HepG2 (cell line): ENCODE data around the gene YIF1B. TPM values are rescaled to one million over a fixed set of nuclear protein-coding genes. Genes with fewer than 3 reads are reported as not detected.

Experiments
- ATAC-seq: fragments of 200-7000 bp; cut with Tn5 transposase; 3 replicates; pipeline ENCODE4 v1.9.1; 2020; ENCODE audit warnings: mild to moderate bottlenecking, moderate library complexity
- BruUV-seq: library from RNA; stranded (reverse); fragments of 400-500 nt; replicated peaks from 2 replicates; lab custom pipeline; 2021; lab: Mats Ljungman, UMichigan
- CTCF ChIA-PET: fragments of 300-600 bp; formaldehyde crosslinking; extraction: SDS; loops from one replicate; lab custom pipeline; 2021; ENCODE audit warnings: low total read pairs, inconsistent platforms, low intra/inter-chr PET ratio; lab: Yijun Ruan, JAX
- POLR2A ChIA-PET: fragments of 350-600 bp; sonication (Branson Sonifier 250); formaldehyde crosslinking; loops from one replicate; lab custom pipeline; 2020; ENCODE audit warnings: antibody characterized with exemption, inconsistent platforms; lab: Yijun Ruan, JAX
- DNase-seq: peaks from one replicate; pipeline ENCODE4 v3.0.0-alpha.2; 2015; ENCODE audit warnings: low spot score
- FAIRE-seq: peaks from 3 replicates; lab custom pipeline; 2011; peaks lifted over from hg19 to GRCh38; lab: Jason Lieb, UNC
- H2AFZ ChIP-seq: one replicate; pipeline ENCODE4 v1.6.1; 2011; ENCODE audit warnings: low read length, inconsistent platforms
- H3K27ac ChIP-seq: fragments of 300-600 bp; 3 replicates; pipeline ENCODE4 v1.8.0; 2011; ENCODE audit warnings: mixed run types, mild to moderate bottlenecking, mixed read lengths, low read length, inconsistent platforms; ENCODE audit not compliant: insufficient read depth; ENCODE audit errors: extremely low read length
- H3K27me3 ChIP-seq, 2 experiments: fragments of 200-600 bp in 1 of 2; 2 replicates in 1 of 2; 3 replicates in 1 of 2; pipeline versions ENCODE4 v1.6.0 to v1.8.0; 2011; ENCODE audit warnings: low read length in 2 of 2, mild to moderate bottlenecking in 2 of 2, moderate library complexity in 2 of 2, inconsistent platforms in 1 of 2; ENCODE audit not compliant: insufficient read depth in 2 of 2, control insufficient read depth in 1 of 2
- H3K36me3 ChIP-seq, 2 experiments: fragments of 200-600 bp in 1 of 2; replicated peaks in 1 of 2; 2 replicates in 1 of 2; 3 replicates in 1 of 2; pipeline versions ENCODE4 v1.5.1 to v1.8.0; 2011; ENCODE audit warnings: low read length in 2 of 2, inconsistent platforms in 1 of 2; ENCODE audit not compliant: insufficient read depth in 2 of 2, control insufficient read depth in 1 of 2
- H3K4me1 ChIP-seq: 2 replicates; pipeline ENCODE4 v1.5.1; 2012; ENCODE audit warnings: low read length, inconsistent platforms; ENCODE audit not compliant: insufficient read depth
- H3K4me2 ChIP-seq: 2 replicates; pipeline ENCODE4 v1.6.0; 2011; ENCODE audit warnings: low read depth, low read length, inconsistent platforms
- H3K4me3 ChIP-seq, 3 experiments: fragments of 200-600 bp in 1 of 3; sonication (generic), shearing (Covaris generic) in 1 of 3; replicated peaks in 1 of 3; 2 replicates each; pipeline ENCODE4 v1.5.1; 2011 to 2016; ENCODE audit warnings: low read length in 3 of 3, inconsistent platforms in 2 of 3, low read depth in 2 of 3, mild to moderate bottlenecking in 2 of 3, control low read depth in 1 of 3, mixed read lengths in 1 of 3; ENCODE audit not compliant: insufficient read depth in 1 of 3
- H3K79me2 ChIP-seq: one replicate; pipeline ENCODE4 v1.6.1; 2011; ENCODE audit warnings: low read length, inconsistent platforms; ENCODE audit not compliant: insufficient read depth
- H3K9ac ChIP-seq: 2 replicates; pipeline ENCODE4 v1.6.0; 2011; ENCODE audit warnings: mild to moderate bottlenecking, low read depth, low read length, inconsistent platforms; ENCODE audit not compliant: insufficient read depth
- H3K9me3 ChIP-seq: 2 replicates; pipeline ENCODE4 v1.5.1; 2012; ENCODE audit warnings: mild to moderate bottlenecking, low read length
- H4K20me1 ChIP-seq: 2 replicates; pipeline ENCODE4 v1.6.0; 2011; ENCODE audit warnings: inconsistent platforms, mild to moderate bottlenecking, low read length, moderate library complexity; ENCODE audit not compliant: insufficient read depth
- CBX5 ChIP-seq: sonication (generic); formaldehyde crosslinking; IDR thresholded peaks from 2 replicates; pipeline ENCODE4 v1.4.0; 2020; ENCODE audit warnings: missing genetic modification reagents, borderline replicate concordance
- CTCF ChIP-seq: sonication (generic); formaldehyde crosslinking; IDR thresholded peaks from 2 replicates; pipeline ENCODE4 v1.5.0; 2020; ENCODE audit warnings: mild to moderate bottlenecking, missing genetic modification reagents, moderate library complexity
- GATA4 ChIP-seq: sonication (generic); IDR thresholded peaks from 2 replicates; pipeline ENCODE4 v1.6.1; 2016; ENCODE audit warnings: antibody characterized with exemption, low read depth, borderline replicate concordance
- GRHL1 ChIP-seq: sonication (generic); formaldehyde crosslinking; conservative IDR thresholded peaks from 2 replicates; pipeline ENCODE4 v1.8.0; 2022; ENCODE audit warnings: missing genetic modification reagents
- HNRNPH1 ChIP-seq: fragments of 200-400 bp; formaldehyde crosslinking; optimal IDR thresholded peaks from 2 replicates; pipeline ENCODE3; 2017; ENCODE audit warnings: mild to moderate bottlenecking, low read depth, low read length
- NFATC3 ChIP-seq: sonication (generic); formaldehyde crosslinking; IDR thresholded peaks from 2 replicates; pipeline ENCODE4 v1.5.1; 2020; ENCODE audit warnings: mild to moderate bottlenecking, missing genetic modification reagents
- NFE2L2 ChIP-seq: fragments of 150-350 bp; IDR thresholded peaks from 2 replicates; pipeline ENCODE4 v1.6.1; 2014; ENCODE audit warnings: low read length
- SMAD9 ChIP-seq: sonication (generic); formaldehyde crosslinking; IDR thresholded peaks from 2 replicates; pipeline ENCODE4 v1.5.1; 2020; ENCODE audit warnings: mild to moderate bottlenecking, missing genetic modification reagents
- SRY ChIP-seq: sonication (generic); formaldehyde crosslinking; IDR thresholded peaks from 2 replicates; pipeline ENCODE4 v1.8.0; 2022; ENCODE audit warnings: mild to moderate bottlenecking, missing genetic modification reagents
- ZC3H4 ChIP-seq: sonication (generic); formaldehyde crosslinking; IDR thresholded peaks from 2 replicates; pipeline ENCODE4 v1.4.0; 2020; ENCODE audit warnings: missing genetic modification reagents, borderline replicate concordance
- ZNF326 ChIP-seq: sonication (generic); formaldehyde crosslinking; IDR thresholded peaks from 2 replicates; pipeline ENCODE4 v1.4.0; 2020; ENCODE audit warnings: missing genetic modification reagents, borderline replicate concordance
- ZNF543 ChIP-seq: sonication (generic); formaldehyde crosslinking; IDR thresholded peaks from 2 replicates; pipeline ENCODE4 v1.4.0; 2020; ENCODE audit warnings: mild to moderate bottlenecking, missing genetic modification reagents
- ZNF552 ChIP-seq: sonication (generic); formaldehyde crosslinking; IDR thresholded peaks from 2 replicates; pipeline ENCODE4 v1.9.0; 2022; ENCODE audit warnings: missing genetic modification reagents, mild to moderate bottlenecking, borderline replicate concordance
- ZSCAN25 ChIP-seq: sonication (generic); formaldehyde crosslinking; IDR thresholded peaks from 2 replicates; pipeline ENCODE4 v1.8.0; 2022; ENCODE audit warnings: mild to moderate bottlenecking, missing genetic modification reagents
- WGBS: methylation state at CpG from one replicate; pipeline ENCODE4 v1.1.6; 2017; ENCODE audit warnings: low lambda C conversion rate; 5-methylcytosine and 5-hydroxymethylcytosine counted together
- in situ Hi-C: cut with HindIII; loops from 2 replicates; pipeline ENCODE4 v1.10.0; 2017; ENCODE audit warnings: low pct_unique_long_range_greater_than_20kb; ENCODE audit not compliant: extremely low pct_ligation_motif_present
- intact Hi-C: fragments of 100-400 bp; cut with micrococcal nuclease; formaldehyde crosslinking; loops from one replicate; pipeline ENCODE4 v1.10.0; 2022; ENCODE audit not compliant: unreplicated experiment
- polyA plus RNA-seq, 8 experiments: library from polyadenylated mRNA; depleted of rRNA in 3 of 8; stranded (reverse) in 7 of 8; unstranded in 1 of 8; fragments of >200 nt; fragmentation: Illumina TruSeq in 4 of 8; extraction: Trizol in 4 of 8; gene quantifications; 2 replicates each; pipeline versions ENCODE4 v1.2.1 to v1.2.3, GENCODE V29; 2011 to 2016; ENCODE audit warnings: low read depth in 4 of 8, missing spikeins in 1 of 8, mixed read lengths in 1 of 8; ENCODE audit not compliant: insufficient read depth in 1 of 8
- total RNA-seq, 5 experiments: library from RNA; depleted of rRNA; stranded (reverse); fragments of >200 nt; fragmentation: Illumina TruSeq; extraction: Trizol; gene quantifications; 2 replicates each; pipeline ENCODE4 v1.2.3, GENCODE V29; 2016; ENCODE audit warnings: low read depth in 1 of 5
- TF ChIP-seq, protein P1 (sequence below): sonication (generic); formaldehyde crosslinking; IDR thresholded peaks from 2 replicates; pipeline ENCODE4 v1.8.0; 2022; ENCODE audit warnings: mild to moderate bottlenecking, missing genetic modification reagents, moderate library complexity
- TF ChIP-seq, protein P2 (sequence below): sonication (generic); formaldehyde crosslinking; IDR thresholded peaks from 2 replicates; pipeline ENCODE4 v1.5.1; 2020; ENCODE audit warnings: missing genetic modification reagents, mild to moderate bottlenecking, borderline replicate concordance

The YIF1B gene
- total and polyA plus RNA-seq, 2 of the 13 experiments (the other 11 are each of a cell fraction or from before 2014, with no cell fraction given), result 41.4 to 85.2 TPM

DNA sequence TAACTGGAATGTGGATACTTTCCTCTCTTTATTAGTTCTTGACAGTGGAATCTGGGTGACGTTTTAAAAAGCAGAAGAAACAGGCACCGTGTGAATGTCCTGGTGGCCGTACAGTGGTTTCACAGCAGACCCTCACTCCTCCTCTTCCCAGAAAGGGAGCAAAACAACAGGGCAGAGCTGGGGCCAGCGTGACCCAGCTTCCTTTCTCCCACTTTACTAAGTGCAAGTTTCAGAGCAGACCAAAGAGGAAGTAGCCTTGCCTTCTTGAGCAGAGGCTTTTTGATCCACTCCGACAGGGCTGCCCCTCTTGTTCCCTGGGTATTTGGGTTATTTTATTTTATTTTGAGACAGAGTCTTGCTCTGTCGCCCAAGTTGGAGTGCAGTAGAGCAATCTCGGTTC is 31.3 kb downstream of the YIF1B start:
- H4K20me1 ChIP-seq, result no peaks in the 10 kb centered on the region
- H3K4me2 ChIP-seq, result no peak overlapping the region
- 61% methylated on average over 7 of the region's 7 CpGs for WGBS
- ChIA-PET POLR2A (no interaction called here), CTCF (no interaction called here)
- no peak for ATAC-seq
- H3K4me1 ChIP-seq, result no peaks in the 10 kb centered on the region
- peaks cover 0 to 3% of the 10 kb centered on the region in 2 experiments; a peak in 3 of 5 replicates for H3K27me3 ChIP-seq
- no TSS peak for BruUV-seq
- no peak overlapping the region for H3K27ac ChIP-seq
- H3K4me3 ChIP-seq, result no peak overlapping the region
- H2AFZ ChIP-seq, result no peak overlapping the region
- H3K9me3 ChIP-seq, result no peaks in the 10 kb centered on the region
- intact Hi-C loops, result no loop called here
- H3K79me2 ChIP-seq, result no peaks in the 10 kb centered on the region
- FAIRE-seq, result no peak
- H3K36me3 ChIP-seq, result no peaks in the 10 kb centered on the region
- in situ Hi-C loops, result no loop called here
- H3K9ac ChIP-seq, result no peak overlapping the region
- no peak for DNase-seq
- TF ChIP-seq SMAD9 (CRISPR knock-in tag), result no peak
- no peak for TF ChIP-seq HNRNPH1
- no peak for TF ChIP-seq SRY (CRISPR knock-in tag)
- TF ChIP-seq ZC3H4, result no peak
- TF ChIP-seq NFE2L2, result no peak
- no peak for TF ChIP-seq GRHL1 (CRISPR knock-in tag)
- TF ChIP-seq CTCF (CRISPR knock-in tag), result no peak
- TF ChIP-seq GATA4, result no peak
- TF ChIP-seq ZSCAN25 (CRISPR knock-in tag), result no peak
- TF ChIP-seq, protein P1, sequence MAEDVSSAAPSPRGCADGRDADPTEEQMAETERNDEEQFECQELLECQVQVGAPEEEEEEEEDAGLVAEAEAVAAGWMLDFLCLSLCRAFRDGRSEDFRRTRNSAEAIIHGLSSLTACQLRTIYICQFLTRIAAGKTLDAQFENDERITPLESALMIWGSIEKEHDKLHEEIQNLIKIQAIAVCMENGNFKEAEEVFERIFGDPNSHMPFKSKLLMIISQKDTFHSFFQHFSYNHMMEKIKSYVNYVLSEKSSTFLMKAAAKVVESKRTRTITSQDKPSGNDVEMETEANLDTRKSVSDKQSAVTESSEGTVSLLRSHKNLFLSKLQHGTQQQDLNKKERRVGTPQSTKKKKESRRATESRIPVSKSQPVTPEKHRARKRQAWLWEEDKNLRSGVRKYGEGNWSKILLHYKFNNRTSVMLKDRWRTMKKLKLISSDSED, result no peak
- no peak for TF ChIP-seq NFATC3 (CRISPR knock-in tag)
- TF ChIP-seq, protein P2, sequence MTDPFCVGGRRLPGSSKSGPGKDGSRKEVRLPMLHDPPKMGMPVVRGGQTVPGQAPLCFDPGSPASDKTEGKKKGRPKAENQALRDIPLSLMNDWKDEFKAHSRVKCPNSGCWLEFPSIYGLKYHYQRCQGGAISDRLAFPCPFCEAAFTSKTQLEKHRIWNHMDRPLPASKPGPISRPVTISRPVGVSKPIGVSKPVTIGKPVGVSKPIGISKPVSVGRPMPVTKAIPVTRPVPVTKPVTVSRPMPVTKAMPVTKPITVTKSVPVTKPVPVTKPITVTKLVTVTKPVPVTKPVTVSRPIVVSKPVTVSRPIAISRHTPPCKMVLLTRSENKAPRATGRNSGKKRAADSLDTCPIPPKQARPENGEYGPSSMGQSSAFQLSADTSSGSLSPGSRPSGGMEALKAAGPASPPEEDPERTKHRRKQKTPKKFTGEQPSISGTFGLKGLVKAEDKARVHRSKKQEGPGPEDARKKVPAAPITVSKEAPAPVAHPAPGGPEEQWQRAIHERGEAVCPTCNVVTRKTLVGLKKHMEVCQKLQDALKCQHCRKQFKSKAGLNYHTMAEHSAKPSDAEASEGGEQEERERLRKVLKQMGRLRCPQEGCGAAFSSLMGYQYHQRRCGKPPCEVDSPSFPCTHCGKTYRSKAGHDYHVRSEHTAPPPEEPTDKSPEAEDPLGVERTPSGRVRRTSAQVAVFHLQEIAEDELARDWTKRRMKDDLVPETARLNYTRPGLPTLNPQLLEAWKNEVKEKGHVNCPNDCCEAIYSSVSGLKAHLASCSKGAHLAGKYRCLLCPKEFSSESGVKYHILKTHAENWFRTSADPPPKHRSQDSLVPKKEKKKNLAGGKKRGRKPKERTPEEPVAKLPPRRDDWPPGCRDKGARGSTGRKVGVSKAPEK, result no peak
- no peak for TF ChIP-seq ZNF552 (CRISPR knock-in tag)
- no peak for TF ChIP-seq ZNF543 (CRISPR knock-in tag)
- TF ChIP-seq ZNF326 (CRISPR knock-in tag), result no peak
- no peak for TF ChIP-seq CBX5 (CRISPR knock-in tag)
